Vagina (tissue), 2 donors: ENCODE measurements around the gene ZNF831. TPM values are rescaled to one million over a fixed set of nuclear protein-coding genes. Genes with fewer than 3 reads are reported as not detected.

ENCODE experiments used
- DNase-seq, 2 donors: peaks; one replicate each; pipeline ENCODE4 v3.0.0-alpha.2; 2017; ENCODE audit errors: extremely low spot score in 2 of 2
- H3K27ac ChIP-seq: fragments of 200-600 bp; sonication (generic); one replicate; pipeline ENCODE4 v1.5.1; 2019
- H3K27me3 ChIP-seq: fragments of 200-600 bp; sonication (generic); one replicate; pipeline ENCODE4 v1.5.1; 2019
- H3K36me3 ChIP-seq, 2 donors: fragments of 200-600 bp; sonication (generic); one replicate each; pipeline ENCODE4 v1.5.1; 2017 to 2019
- H3K4me1 ChIP-seq: fragments of 200-600 bp; sonication (generic); one replicate; pipeline ENCODE4 v1.5.1; 2019
- H3K4me3 ChIP-seq, 2 donors: fragments of 200-600 bp; sonication (generic); 1 replicate in 1 of 2; 2 replicates in 1 of 2; pipeline ENCODE4 v1.5.1; 2016 to 2019
- H3K9me3 ChIP-seq: fragments of 200-600 bp; sonication (generic); one replicate; pipeline ENCODE4 v1.5.1; 2019
- CTCF ChIP-seq, 3 experiments: fragments of 450-650 bp in 2 of 3; fragments of 200-600 bp in 1 of 3; sonication (generic) in 1 of 3; IDR thresholded peaks; one replicate each; pipeline ENCODE4 v1.5.1; 2017 to 2019; ENCODE audit warnings: antibody characterized with exemption in 3 of 3, mild to moderate bottlenecking in 2 of 3, moderate library complexity in 2 of 3
- POLR2A ChIP-seq, 2 donors: fragments of 450-650 bp; IDR thresholded peaks; one replicate each; pipeline ENCODE4 v1.6.1; 2017; ENCODE audit warnings: antibody characterized with exemption in 2 of 2, mild to moderate bottlenecking in 2 of 2, moderate library complexity in 2 of 2
- POLR2AphosphoS5 ChIP-seq, 2 donors: sonication (generic); formaldehyde crosslinking; IDR thresholded peaks; one replicate each; pipeline ENCODE4 v1.9.0; 2017; ENCODE audit warnings: antibody characterized with exemption in 2 of 2, mild to moderate bottlenecking in 2 of 2, low read depth in 1 of 2; ENCODE audit not compliant: insufficient read depth in 1 of 2
- intact Hi-C: fragments of 100-400 bp; cut with DNase I; formaldehyde crosslinking; loops from one replicate; pipeline ENCODE4 v1.15.1; 2023
- total RNA-seq: library from RNA; depleted of rRNA; stranded (reverse); fragments of >200 nt; gene quantifications from one replicate; pipeline ENCODE4 v1.2.3, GENCODE V29; 2016

Gene ZNF831
- total RNA-seq, 1 donor from 2014 or later = 2.2 TPM

DNA sequence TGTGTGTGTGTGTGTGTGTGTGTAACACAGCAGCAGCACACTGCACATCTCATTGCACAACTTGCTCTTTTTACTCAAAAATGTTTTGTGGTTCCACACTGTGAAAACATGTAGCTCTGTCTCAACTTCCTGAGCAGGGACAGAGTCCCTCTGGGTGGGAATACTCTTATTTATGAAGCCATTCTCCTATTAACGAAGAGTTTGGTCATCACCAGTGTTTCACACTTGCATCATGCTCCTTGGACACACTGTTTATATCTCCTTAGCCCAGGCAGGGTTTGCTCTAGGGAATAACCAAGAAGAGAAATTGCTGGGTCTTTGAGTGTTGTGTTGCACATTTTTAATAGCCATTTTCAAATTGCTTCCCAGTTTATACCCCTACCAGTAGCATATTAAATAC is 53.6 kb downstream of the ZNF831 start:
- no peaks in the 10 kb centered on the region for H3K27me3 ChIP-seq
- intact Hi-C loops = no loop called here

GRCh38 chr20:59217794-59218280 is 54.2 kb downstream of the ZNF831 start:
- no peak for DNase-seq
- H3K9me3 ChIP-seq = no peaks in the 10 kb centered on the region
- TF ChIP-seq CTCF (IDR thresholded peaks at IDR 0.05) (no peak), POLR2A (IDR thresholded peaks at IDR 0.05) (no peak), POLR2AphosphoS5 (IDR thresholded peaks at IDR 0.05; ENCODE audit: insufficient read depth in 1 of 2, low read depth in 1 of 2) (no peak)
- H3K4me3 ChIP-seq = no peak overlapping the region
- H3K27ac ChIP-seq = no peak overlapping the region
- no peaks in the 10 kb centered on the region for H3K27me3 ChIP-seq
- intact Hi-C loops = no loop called here
- no peaks in the 10 kb centered on the region for H3K36me3 ChIP-seq
- peaks cover 14% of the 10 kb centered on the region for H3K4me1 ChIP-seq

More for the DNA sequence above, 53.6 kb downstream of the ZNF831 start:
- H3K4me3 ChIP-seq = no peak overlapping the region
- DNase-seq = no peak
- no peak for TF ChIP-seq POLR2AphosphoS5 (IDR thresholded peaks at IDR 0.05; ENCODE audit: insufficient read depth in 1 of 2, low read depth in 1 of 2)
- no peak for TF ChIP-seq CTCF (IDR thresholded peaks at IDR 0.05)
- no peak for TF ChIP-seq POLR2A (IDR thresholded peaks at IDR 0.05)
- H3K9me3 ChIP-seq = no peaks in the 10 kb centered on the region
- H3K36me3 ChIP-seq = no peaks in the 10 kb centered on the region
- no peak overlapping the region for H3K27ac ChIP-seq
- peaks cover 11% of the 10 kb centered on the region for H3K4me1 ChIP-seq

- no peak for TF ChIP-seq POLR2AphosphoS5 (IDR thresholded peaks at IDR 0.05; ENCODE audit: insufficient read depth in 1 of 2, low read depth in 1 of 2)
- no peak for TF ChIP-seq CTCF (IDR thresholded peaks at IDR 0.05)
- no peak for TF ChIP-seq POLR2A (IDR thresholded peaks at IDR 0.05)
- Histone ChIP-seq H3K4me3 (no peak overlapping the region), H3K36me3 (no peaks in the 10 kb centered on the region), H3K9me3 (no peaks in the 10 kb centered on the region), H3K27me3 (no peaks in the 10 kb centered on the region), H3K27ac (no peak overlapping the region), H3K4me1 (peaks cover 23% of the 10 kb centered on the region)
- no peak for DNase-seq
- intact Hi-C loops = no loop called here
These were observed 55.6 kb downstream of the ZNF831 start for GRCh38 chr20:59219211-59219610.

- H3K9me3 ChIP-seq = no peaks in the 10 kb centered on the region
- H3K27me3 ChIP-seq = no peaks in the 10 kb centered on the region
- no peak overlapping the region for H3K27ac ChIP-seq
- DNase-seq = no peak
- peaks cover 23% of the 10 kb centered on the region for H3K4me1 ChIP-seq
- no peaks in the 10 kb centered on the region for H3K36me3 ChIP-seq
- intact Hi-C loops = loop anchor here (5.0 kb wide), 1 partner anchor 133 kb away; no protein-coding TSS in a partner anchor
- H3K4me3 ChIP-seq = no peak overlapping the region
- TF ChIP-seq POLR2AphosphoS5 (IDR thresholded peaks at IDR 0.05; ENCODE audit: insufficient read depth in 1 of 2, low read depth in 1 of 2) = no peak
- TF ChIP-seq POLR2A (IDR thresholded peaks at IDR 0.05) = no peak
- TF ChIP-seq CTCF (IDR thresholded peaks at IDR 0.05) = no peak
These were observed 56.5 kb downstream of the ZNF831 start for GRCh38 chr20:59220161-59220560.

DNA sequence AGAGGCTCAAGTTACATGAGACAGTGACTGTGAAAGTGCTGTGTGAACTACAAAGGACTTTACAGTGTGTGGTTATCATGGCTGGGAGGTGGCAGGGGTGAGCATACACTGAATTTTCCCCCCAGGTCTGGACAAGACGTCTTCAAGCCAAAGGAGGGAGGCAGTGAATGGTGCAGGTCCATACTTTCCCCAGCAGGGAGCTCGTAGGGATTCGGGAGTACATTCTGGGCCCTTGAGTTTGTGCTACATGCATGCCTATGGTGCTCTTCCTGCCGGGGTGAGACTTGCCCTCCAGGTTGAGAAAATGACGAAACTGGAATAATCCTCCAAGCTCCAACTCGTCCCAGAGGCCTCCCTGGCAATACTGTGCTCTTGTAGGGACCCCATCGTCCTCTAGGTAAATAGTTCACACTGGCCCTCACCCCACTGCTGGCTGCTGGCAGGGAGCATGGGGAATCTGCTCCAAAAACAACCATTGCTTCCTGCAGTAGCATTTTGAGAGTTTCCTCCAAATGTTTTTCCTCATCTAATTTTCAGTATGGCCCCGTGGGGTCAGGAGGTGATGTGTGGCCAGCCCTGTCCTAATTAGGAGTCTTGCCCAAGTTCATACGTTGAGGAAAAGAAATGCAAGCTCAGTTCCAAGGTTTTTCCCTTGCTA is 57.6 kb downstream of the ZNF831 start:
- no peak overlapping the region for H3K4me3 ChIP-seq
- no peaks in the 10 kb centered on the region for H3K36me3 ChIP-seq
- H3K27me3 ChIP-seq = no peaks in the 10 kb centered on the region
- TF ChIP-seq CTCF (IDR thresholded peaks at IDR 0.05) = peak in 1 of 3 experiments; percentile 22
- peak in 1 of 2 donors; percentile 54 for TF ChIP-seq POLR2AphosphoS5 (IDR thresholded peaks at IDR 0.05; ENCODE audit: insufficient read depth in 1 of 2, low read depth in 1 of 2)
- no peak for TF ChIP-seq POLR2A (IDR thresholded peaks at IDR 0.05)
- intact Hi-C loops = loop anchor here (5.0 kb wide), 1 partner anchor 134 kb away; no protein-coding TSS in a partner anchor
- H3K9me3 ChIP-seq = no peaks in the 10 kb centered on the region
- H3K4me1 ChIP-seq = peaks cover 23% of the 10 kb centered on the region
- no peak overlapping the region for H3K27ac ChIP-seq
- no peak for DNase-seq
